Stimulated activated CD4-positive, alpha-beta T cell treated with anti-CD3 and anti-CD28 coated beads, TNF-alpha, amount 100 ng/mL, for 24 hours (primary cell): ENCODE data around the gene WNK2.

Experiments
- DNase-seq, 3 experiments: peaks; one replicate each; pipeline ENCODE4 v3.0.0-alpha.2; 2020; ENCODE audit warnings: low read depth in 3 of 3

WNK2 gene

GRCh38 chr9:93161786-93162562 lies 22.0 kb upstream of the WNK2 start:
- DNase-seq, result no peak

GRCh38 chr9:93164085-93164484 lies 19.9 kb upstream of the WNK2 start:
- no peak for DNase-seq

- no peak for DNase-seq
Observed at GRCh38 chr9:93166699-93167098, 17.2 kb upstream of the WNK2 start.

- DNase-seq, result no peak
Observed at GRCh38 chr9:93167185-93167584, 16.8 kb upstream of the WNK2 start.

GRCh38 chr9:93167838-93168237 lies 16.1 kb upstream of the WNK2 start:
- DNase-seq, result no peak

- no peak for DNase-seq
Observed at GRCh38 chr9:93168581-93168980, 15.4 kb upstream of the WNK2 start.

- DNase-seq, result no peak
Observed at GRCh38 chr9:93169444-93169843, 14.5 kb upstream of the WNK2 start.

- DNase-seq, result no peak
Observed at GRCh38 chr9:93170571-93170970, 13.4 kb upstream of the WNK2 start.

- no peak for DNase-seq
Observed at GRCh38 chr9:93171261-93171990, 12.5 kb upstream of the WNK2 start.

- no peak for DNase-seq
Observed at GRCh38 chr9:93172666-93173364, 11.1 kb upstream of the WNK2 start.

GRCh38 chr9:93173365-93174051 lies 10.4 kb upstream of the WNK2 start:
- DNase-seq, result no peak

- DNase-seq, result no peak
Observed at GRCh38 chr9:93174976-93175375, 9.0 kb upstream of the WNK2 start.

GRCh38 chr9:93177676-93178075 lies 6.3 kb upstream of the WNK2 start:
- no peak for DNase-seq

GRCh38 chr9:93178851-93179786 lies 4.8 kb upstream of the WNK2 start:
- no peak for DNase-seq

GRCh38 chr9:93180938-93181337 lies 3.0 kb upstream of the WNK2 start:
- DNase-seq, result no peak

- DNase-seq, result no peak
Observed at GRCh38 chr9:93181672-93182435, 2.1 kb upstream of the WNK2 start.

GRCh38 chr9:93182572-93182971 lies 1.4 kb upstream of the WNK2 start:
- no peak for DNase-seq

GRCh38 chr9:93183131-93183662 lies 742 bp upstream of the WNK2 start:
- no peak for DNase-seq

GRCh38 chr9:93184432-93185265 lies 710 bp downstream of the WNK2 start:
- peak in 1 of 3 experiments; percentile 12 for DNase-seq
